HFFc6 (cell line): Measurements from ENCODE around the gene MYLK. TPM values are rescaled to one million over a fixed set of nuclear protein-coding genes. Genes with fewer than 3 reads are reported as not detected.

Experiments used
- DNase-seq: peaks from one replicate; pipeline ENCODE4 v3.0.0-alpha.2; 2018
- H3K27ac Mint-ChIP-seq: 2 replicates; pipeline ENCODE4 v1.8.0; 2020; ENCODE audit warnings: mild to moderate bottlenecking, mixed read lengths
- H3K27me3 Mint-ChIP-seq: 2 replicates; pipeline ENCODE4 v1.8.0; 2021; ENCODE audit warnings: mild to moderate bottlenecking, moderate library complexity, mixed read lengths; ENCODE audit not compliant: insufficient read depth
- H3K36me3 Mint-ChIP-seq: 2 replicates; pipeline ENCODE4 v1.8.0; 2021; ENCODE audit warnings: low read depth, mixed read lengths
- H3K4me1 Mint-ChIP-seq: 2 replicates; pipeline ENCODE4 v1.8.0; 2020; ENCODE audit warnings: low read depth, mixed read lengths
- H3K4me3 Mint-ChIP-seq: 2 replicates; pipeline ENCODE4 v1.8.0; 2020; ENCODE audit warnings: mild to moderate bottlenecking, moderate library complexity, mixed read lengths
- H3K9me3 Mint-ChIP-seq: 2 replicates; pipeline ENCODE4 v1.8.0; 2020; ENCODE audit warnings: mild to moderate bottlenecking, mixed read lengths
- total RNA-seq, 6 experiments: library from RNA; stranded (reverse); fragmentation: NEBNext Ultra II Directional; extraction: Animal tissue kit (Norgen Biotek cat#: 25700); gene quantifications; 2 replicates in 1 of 6; 3 replicates in 5 of 6; pipeline ENCODE4 v1.2.3, GENCODE V29; 2021
- TF ChIP-seq, protein P1 (sequence below): fragments of 200-600 bp; sonication (generic); IDR thresholded peaks from 2 replicates; pipeline ENCODE4 v1.5.0; 2021; ENCODE audit warnings: antibody characterized with exemption, mild to moderate bottlenecking

MYLK gene
- total RNA-seq, 6 experiments from 2014 or later: 296 to 431 (median 335) TPM

DNA sequence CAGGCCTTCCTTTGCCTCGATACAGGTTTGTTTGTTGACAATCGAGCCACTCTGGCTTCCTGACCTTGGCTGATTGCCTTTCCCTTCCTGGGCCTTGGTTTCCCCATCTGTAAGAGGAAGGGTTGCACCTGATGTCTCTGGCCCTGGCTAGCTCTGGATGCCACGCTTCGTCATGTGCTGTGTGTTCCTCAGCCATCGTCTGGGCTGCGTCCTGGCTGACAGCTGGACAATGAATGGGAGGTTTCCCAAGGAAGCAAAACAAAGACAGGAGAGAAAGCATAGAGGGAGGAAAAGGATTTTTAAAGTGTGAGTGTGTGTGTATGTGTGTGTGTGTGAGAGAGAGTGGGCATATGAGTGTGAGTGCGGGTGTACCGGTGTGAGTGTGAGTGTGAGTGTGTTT is 234.0 kb downstream of the MYLK start:
- no peak overlapping the region; the same call in 1 of the 2 replicates for H3K27ac Mint-ChIP-seq
- peaks cover 54% of the 10 kb centered on the region for H3K36me3 Mint-ChIP-seq
- H3K4me1 Mint-ChIP-seq: peaks cover 43% of the 10 kb centered on the region
- no peak for DNase-seq
- TF ChIP-seq, protein P1, sequence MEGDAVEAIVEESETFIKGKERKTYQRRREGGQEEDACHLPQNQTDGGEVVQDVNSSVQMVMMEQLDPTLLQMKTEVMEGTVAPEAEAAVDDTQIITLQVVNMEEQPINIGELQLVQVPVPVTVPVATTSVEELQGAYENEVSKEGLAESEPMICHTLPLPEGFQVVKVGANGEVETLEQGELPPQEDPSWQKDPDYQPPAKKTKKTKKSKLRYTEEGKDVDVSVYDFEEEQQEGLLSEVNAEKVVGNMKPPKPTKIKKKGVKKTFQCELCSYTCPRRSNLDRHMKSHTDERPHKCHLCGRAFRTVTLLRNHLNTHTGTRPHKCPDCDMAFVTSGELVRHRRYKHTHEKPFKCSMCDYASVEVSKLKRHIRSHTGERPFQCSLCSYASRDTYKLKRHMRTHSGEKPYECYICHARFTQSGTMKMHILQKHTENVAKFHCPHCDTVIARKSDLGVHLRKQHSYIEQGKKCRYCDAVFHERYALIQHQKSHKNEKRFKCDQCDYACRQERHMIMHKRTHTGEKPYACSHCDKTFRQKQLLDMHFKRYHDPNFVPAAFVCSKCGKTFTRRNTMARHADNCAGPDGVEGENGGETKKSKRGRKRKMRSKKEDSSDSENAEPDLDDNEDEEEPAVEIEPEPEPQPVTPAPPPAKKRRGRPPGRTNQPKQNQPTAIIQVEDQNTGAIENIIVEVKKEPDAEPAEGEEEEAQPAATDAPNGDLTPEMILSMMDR: no peak
- H3K9me3 Mint-ChIP-seq: no peaks in the 10 kb centered on the region; the same call in 1 of the 2 replicates
- peaks cover 14% of the 10 kb centered on the region for H3K27me3 Mint-ChIP-seq
- H3K4me3 Mint-ChIP-seq: no peak overlapping the region

DNA sequence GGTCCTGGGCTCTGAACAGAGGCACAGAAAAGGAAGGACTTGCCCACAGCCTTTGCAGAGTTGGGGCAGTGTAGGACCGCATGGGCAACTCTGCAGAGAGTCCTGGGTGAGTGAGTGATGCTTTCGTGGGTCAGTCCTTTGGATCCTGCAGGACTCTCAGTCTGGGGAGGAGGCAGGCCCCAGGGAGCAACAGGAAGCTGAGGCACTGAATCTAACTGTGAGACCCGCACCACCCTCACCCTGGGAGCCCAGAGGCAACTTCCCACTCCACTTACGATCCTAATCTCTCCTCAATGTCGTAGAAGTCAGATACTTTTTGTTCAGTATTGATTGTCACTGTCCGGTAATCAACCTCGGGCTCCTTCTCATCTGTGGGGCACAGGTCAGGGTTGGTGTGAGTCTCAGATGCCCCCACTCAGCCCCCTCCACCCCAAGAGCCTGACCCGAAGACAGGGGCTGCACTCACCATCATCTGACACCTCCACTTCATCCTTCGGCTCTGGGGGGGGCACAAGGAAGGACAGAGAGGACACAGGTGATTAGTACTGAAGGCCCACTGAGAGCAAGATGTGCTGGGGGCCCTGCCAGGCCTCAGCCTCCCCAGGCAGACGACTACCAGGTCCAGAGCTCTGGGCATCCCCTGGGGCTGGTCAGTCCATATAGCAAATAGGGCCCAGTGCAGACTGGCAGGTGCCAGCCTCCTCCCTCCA is 235.3 kb downstream of the MYLK start:
- TF ChIP-seq, protein P1: no peak
- Mint-ChIP-seq H3K27me3 (peaks cover 14% of the 10 kb centered on the region), H3K4me3 (no peak overlapping the region), H3K4me1 (peaks cover 30% of the 10 kb centered on the region), H3K27ac (no peak overlapping the region), H3K36me3 (peaks cover 49% of the 10 kb centered on the region), H3K9me3 (no peaks in the 10 kb centered on the region; the same call in 1 of the 2 replicates)
- DNase-seq: no peak

DNA sequence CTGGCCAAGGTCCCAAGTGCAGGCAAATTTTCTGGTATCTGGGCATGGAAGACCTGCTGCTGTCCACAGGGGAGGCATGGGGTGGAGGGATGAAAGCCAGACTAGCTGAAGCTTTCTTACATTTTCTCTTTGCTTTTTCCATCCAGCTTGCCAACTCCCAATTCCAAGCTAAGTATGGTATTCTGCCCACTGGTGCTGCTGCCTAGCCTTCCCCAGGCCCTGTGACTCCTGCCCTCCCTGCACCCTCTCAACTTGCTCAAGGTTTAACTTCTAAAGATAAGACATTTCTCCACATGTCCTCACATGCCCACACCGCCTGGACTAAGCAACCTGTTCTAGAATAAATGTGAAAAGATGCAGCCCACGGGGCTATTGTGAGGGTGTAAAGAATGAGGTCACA is 239.8 kb downstream of the MYLK start:
- Mint-ChIP-seq H3K4me1 (peaks cover 44% of the 10 kb centered on the region), H3K4me3 (no peak overlapping the region; the same call in 1 of the 2 replicates), H3K36me3 (peaks cover 53% of the 10 kb centered on the region), H3K27me3 (peaks cover 13% of the 10 kb centered on the region), H3K9me3 (no peaks in the 10 kb centered on the region; the same call in 1 of the 2 replicates), H3K27ac (peak overlapping the region; percentile 11)
- DNase-seq: no peak
- TF ChIP-seq, protein P1: no peak

- DNase-seq: no peak
- peaks cover 50% of the 10 kb centered on the region for H3K4me1 Mint-ChIP-seq
- H3K36me3 Mint-ChIP-seq: peaks cover 50% of the 10 kb centered on the region
- H3K27ac Mint-ChIP-seq: no peak overlapping the region
- H3K9me3 Mint-ChIP-seq: no peaks in the 10 kb centered on the region
- peaks cover 13% of the 10 kb centered on the region for H3K27me3 Mint-ChIP-seq
- H3K4me3 Mint-ChIP-seq: peak overlapping the region; percentile 13; the same call in 1 of the 2 replicates
- TF ChIP-seq, protein P1: no peak
Measured at GRCh38 chr3:123642957-123643330, 241.2 kb downstream of the MYLK start.

DNA sequence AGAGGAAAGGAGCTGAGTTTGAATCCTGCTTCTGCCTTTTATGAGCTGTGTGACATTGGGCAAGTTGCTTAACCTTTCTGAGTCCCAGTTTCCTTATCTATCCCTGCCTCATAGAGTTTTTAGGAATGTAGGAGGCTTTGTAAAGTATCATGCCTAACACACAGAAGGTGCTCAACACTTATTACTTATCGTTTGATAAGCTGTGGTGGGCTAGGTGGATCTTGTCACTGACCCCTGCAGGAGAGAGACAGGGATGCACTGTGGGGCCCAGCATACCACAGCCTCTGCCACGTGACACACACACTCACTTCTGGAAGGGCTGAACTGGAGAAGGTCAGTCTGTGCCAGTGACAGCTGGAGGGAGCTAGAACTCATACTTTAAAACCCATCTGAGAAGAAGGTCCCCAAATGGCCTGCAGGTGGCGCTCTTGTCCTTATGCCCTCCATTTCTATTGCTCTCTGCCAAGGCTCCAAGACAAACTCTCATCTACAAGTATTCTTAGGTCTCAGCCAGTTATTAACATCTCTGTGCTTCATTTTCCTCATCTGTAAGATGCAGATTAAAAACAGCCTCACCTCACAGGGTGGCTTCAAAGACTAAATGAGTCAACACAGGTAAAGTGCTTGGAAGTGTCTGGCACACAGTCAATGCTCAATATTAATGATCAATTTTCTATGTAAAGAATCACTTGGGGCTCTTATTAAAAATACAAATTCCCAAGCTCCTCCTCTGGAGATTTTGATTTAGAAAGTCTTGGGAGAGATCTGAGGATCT is 241.8 kb downstream of the MYLK start:
- no peaks in the 10 kb centered on the region for H3K9me3 Mint-ChIP-seq
- peaks cover 13% of the 10 kb centered on the region for H3K27me3 Mint-ChIP-seq
- peaks cover 50% of the 10 kb centered on the region for H3K4me1 Mint-ChIP-seq
- H3K27ac Mint-ChIP-seq: peak overlapping the region; percentile 92
- H3K4me3 Mint-ChIP-seq: peak overlapping the region; percentile 59
- DNase-seq: peak; percentile 93
- peaks cover 48% of the 10 kb centered on the region for H3K36me3 Mint-ChIP-seq
- TF ChIP-seq, protein P1: peak; percentile 99
